Transverse colon (tissue), 3 donors: ENCODE data around the gene ZNF76.

Experiments
- EP300 ChIP-seq: sonication (generic); formaldehyde crosslinking; IDR thresholded peaks from one replicate; pipeline ENCODE4 v1.6.1; 2017; ENCODE audit warnings: antibody characterized with exemption, low read depth
- POLR2A ChIP-seq: fragments of 450-650 bp; IDR thresholded peaks from one replicate; pipeline ENCODE4 v1.6.1; 2016; ENCODE audit warnings: antibody characterized with exemption, mild to moderate bottlenecking, moderate library complexity
- TF ChIP-seq, protein P1 (sequence below), 5 experiments: fragments of 200-600 bp in 3 of 5; fragments of 450-650 bp in 2 of 5; sonication (generic) in 3 of 5; IDR thresholded peaks; 1 replicate in 2 of 5; 2 replicates in 3 of 5; pipeline ENCODE4 v1.5.1; 2016 to 2017; ENCODE audit warnings: antibody characterized with exemption in 5 of 5, inconsistent platforms in 3 of 5, mild to moderate bottlenecking in 2 of 5, moderate library complexity in 1 of 5

GRCh38 chr6:35234901-35235300, 24.6 kb upstream of the ZNF76 start:
- TF ChIP-seq POLR2A (no peak), EP300 (no peak)
- TF ChIP-seq, protein P1, sequence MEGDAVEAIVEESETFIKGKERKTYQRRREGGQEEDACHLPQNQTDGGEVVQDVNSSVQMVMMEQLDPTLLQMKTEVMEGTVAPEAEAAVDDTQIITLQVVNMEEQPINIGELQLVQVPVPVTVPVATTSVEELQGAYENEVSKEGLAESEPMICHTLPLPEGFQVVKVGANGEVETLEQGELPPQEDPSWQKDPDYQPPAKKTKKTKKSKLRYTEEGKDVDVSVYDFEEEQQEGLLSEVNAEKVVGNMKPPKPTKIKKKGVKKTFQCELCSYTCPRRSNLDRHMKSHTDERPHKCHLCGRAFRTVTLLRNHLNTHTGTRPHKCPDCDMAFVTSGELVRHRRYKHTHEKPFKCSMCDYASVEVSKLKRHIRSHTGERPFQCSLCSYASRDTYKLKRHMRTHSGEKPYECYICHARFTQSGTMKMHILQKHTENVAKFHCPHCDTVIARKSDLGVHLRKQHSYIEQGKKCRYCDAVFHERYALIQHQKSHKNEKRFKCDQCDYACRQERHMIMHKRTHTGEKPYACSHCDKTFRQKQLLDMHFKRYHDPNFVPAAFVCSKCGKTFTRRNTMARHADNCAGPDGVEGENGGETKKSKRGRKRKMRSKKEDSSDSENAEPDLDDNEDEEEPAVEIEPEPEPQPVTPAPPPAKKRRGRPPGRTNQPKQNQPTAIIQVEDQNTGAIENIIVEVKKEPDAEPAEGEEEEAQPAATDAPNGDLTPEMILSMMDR (IDR thresholded peaks at IDR 0.05) = no peak
